GM12878 (cell line): ENCODE results near the gene TNRC6B. TPM values are rescaled to one million over a fixed set of nuclear protein-coding genes. Genes with fewer than 3 reads are reported as not detected.

ENCODE experiments used
- CBFB ChIP-seq: IDR thresholded peaks from 2 replicates; pipeline ENCODE4 v1.6.1; 2016; ENCODE audit warnings: antibody characterized with exemption, low read depth
- LARP7 ChIP-seq: fragments of 450-650 bp; IDR thresholded peaks from 2 replicates; pipeline ENCODE4 v1.6.1; 2017; ENCODE audit warnings: mild to moderate bottlenecking
- MEF2A ChIP-seq: IDR thresholded peaks from 2 replicates; pipeline ENCODE4 v1.6.1; 2011; ENCODE audit warnings: low read depth, mild to moderate bottlenecking, low read length, moderate library complexity; ENCODE audit not compliant: insufficient read depth
- MYC ChIP-seq: IDR thresholded peaks from 2 replicates; pipeline ENCODE4 v1.6.1; 2011; ENCODE audit warnings: mild to moderate bottlenecking, low read length, moderate library complexity, inconsistent platforms; ENCODE audit not compliant: insufficient read depth, insufficient replicate concordance, insufficient read length, severe bottlenecking
- NR2C2 ChIP-seq: IDR thresholded peaks from 2 replicates; pipeline ENCODE4 v1.6.1; 2011; ENCODE audit warnings: borderline replicate concordance, low read depth; ENCODE audit not compliant: control insufficient read depth, insufficient read length
- STAT3 ChIP-seq: IDR thresholded peaks from 2 replicates; pipeline ENCODE4 v1.6.1; 2011; ENCODE audit warnings: low read depth, low read length, improper control_type of control experiment
- YBX1 ChIP-seq: fragments of 450-650 bp; IDR thresholded peaks from 2 replicates; pipeline ENCODE4 v1.6.1; 2016; ENCODE audit warnings: antibody characterized with exemption
- polyA plus RNA-seq, 11 experiments: library from polyadenylated mRNA; depleted of rRNA in 4 of 11; unstranded in 6 of 11; stranded (reverse) in 5 of 11; fragments of >200 nt; fragmentation: Nextera tagmentation in 4 of 11; fragmentation: Illumina TruSeq in 1 of 11; extraction: Ambion mirVana in 4 of 11; extraction: Trizol in 1 of 11; gene quantifications; 1 replicate in 1 of 11; 2 replicates in 10 of 11; pipeline versions ENCODE4 v1.2.1 to v1.2.3, GENCODE V29; 2011 to 2016; ENCODE audit warnings: inconsistent platforms in 2 of 11, missing spikeins in 2 of 11, low read depth in 1 of 11
- total RNA-seq, 4 experiments: library from RNA; depleted of rRNA in 3 of 4; stranded (reverse); fragments of >200 nt in 3 of 4; fragmentation: Illumina TruSeq in 1 of 4; extraction: Trizol in 1 of 4; gene quantifications; 2 replicates each; pipeline versions ENCODE4 v1.2.1 to v1.2.3, GENCODE V29; 2013 to 2021
- TF ChIP-seq, protein P1 (sequence below): fragments of 450-650 bp; IDR thresholded peaks from 2 replicates; pipeline ENCODE4 v1.6.1; 2017; ENCODE audit warnings: mild to moderate bottlenecking, moderate library complexity
- TF ChIP-seq, protein P2 (sequence below): fragments of 450-650 bp; IDR thresholded peaks from 2 replicates; pipeline ENCODE4 v1.6.1; 2017; ENCODE audit warnings: low read depth, mild to moderate bottlenecking, moderate library complexity
- TF ChIP-seq, protein P3 (sequence below): fragments of 450-650 bp; IDR thresholded peaks from 2 replicates; pipeline ENCODE4 v1.6.1; 2017; ENCODE audit warnings: mild to moderate bottlenecking, moderate library complexity
- TF ChIP-seq, protein P4 (sequence below): fragments of 450-650 bp; IDR thresholded peaks from 2 replicates; pipeline ENCODE4 v1.6.1; 2017; ENCODE audit warnings: antibody characterized with exemption, mild to moderate bottlenecking, moderate library complexity

The TNRC6B gene
- total and polyA plus RNA-seq, 10 of the 15 experiments (the other 5 are each of a cell fraction or from before 2014, with no cell fraction given) = 3.6 to 32.8 (median 16.4) TPM

DNA sequence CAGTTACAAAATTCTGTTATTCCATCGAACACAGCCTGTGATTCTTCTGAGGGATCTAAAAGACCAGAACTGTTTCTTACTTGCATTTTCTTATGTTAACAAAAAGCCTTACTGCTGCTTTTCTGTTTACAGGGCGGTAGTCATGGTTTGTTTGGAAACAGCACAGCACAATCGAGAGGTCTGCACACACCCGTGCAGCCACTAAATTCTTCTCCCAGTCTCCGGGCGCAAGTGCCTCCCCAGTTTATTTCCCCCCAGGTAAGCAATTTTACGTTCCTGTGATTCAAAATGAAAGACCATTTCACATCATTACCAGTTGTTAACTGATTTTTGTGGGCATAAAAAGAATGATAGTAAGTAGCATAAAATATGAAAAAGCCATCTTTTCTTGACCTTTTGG, 107.8 kb downstream of the TNRC6B start (continued):
- TF ChIP-seq, protein P1, sequence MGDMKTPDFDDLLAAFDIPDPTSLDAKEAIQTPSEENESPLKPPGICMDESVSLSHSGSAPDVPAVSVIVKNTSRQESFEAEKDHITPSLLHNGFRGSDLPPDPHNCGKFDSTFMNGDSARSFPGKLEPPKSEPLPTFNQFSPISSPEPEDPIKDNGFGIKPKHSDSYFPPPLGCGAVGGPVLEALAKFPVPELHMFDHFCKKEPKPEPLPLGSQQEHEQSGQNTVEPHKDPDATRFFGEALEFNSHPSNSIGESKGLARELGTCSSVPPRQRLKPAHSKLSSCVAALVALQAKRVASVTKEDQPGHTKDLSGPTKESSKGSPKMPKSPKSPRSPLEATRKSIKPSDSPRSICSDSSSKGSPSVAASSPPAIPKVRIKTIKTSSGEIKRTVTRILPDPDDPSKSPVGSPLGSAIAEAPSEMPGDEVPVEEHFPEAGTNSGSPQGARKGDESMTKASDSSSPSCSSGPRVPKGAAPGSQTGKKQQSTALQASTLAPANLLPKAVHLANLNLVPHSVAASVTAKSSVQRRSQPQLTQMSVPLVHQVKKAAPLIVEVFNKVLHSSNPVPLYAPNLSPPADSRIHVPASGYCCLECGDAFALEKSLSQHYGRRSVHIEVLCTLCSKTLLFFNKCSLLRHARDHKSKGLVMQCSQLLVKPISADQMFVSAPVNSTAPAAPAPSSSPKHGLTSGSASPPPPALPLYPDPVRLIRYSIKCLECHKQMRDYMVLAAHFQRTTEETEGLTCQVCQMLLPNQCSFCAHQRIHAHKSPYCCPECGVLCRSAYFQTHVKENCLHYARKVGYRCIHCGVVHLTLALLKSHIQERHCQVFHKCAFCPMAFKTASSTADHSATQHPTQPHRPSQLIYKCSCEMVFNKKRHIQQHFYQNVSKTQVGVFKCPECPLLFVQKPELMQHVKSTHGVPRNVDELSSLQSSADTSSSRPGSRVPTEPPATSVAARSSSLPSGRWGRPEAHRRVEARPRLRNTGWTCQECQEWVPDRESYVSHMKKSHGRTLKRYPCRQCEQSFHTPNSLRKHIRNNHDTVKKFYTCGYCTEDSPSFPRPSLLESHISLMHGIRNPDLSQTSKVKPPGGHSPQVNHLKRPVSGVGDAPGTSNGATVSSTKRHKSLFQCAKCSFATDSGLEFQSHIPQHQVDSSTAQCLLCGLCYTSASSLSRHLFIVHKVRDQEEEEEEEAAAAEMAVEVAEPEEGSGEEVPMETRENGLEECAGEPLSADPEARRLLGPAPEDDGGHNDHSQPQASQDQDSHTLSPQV = no peak
- TF ChIP-seq, protein P2, sequence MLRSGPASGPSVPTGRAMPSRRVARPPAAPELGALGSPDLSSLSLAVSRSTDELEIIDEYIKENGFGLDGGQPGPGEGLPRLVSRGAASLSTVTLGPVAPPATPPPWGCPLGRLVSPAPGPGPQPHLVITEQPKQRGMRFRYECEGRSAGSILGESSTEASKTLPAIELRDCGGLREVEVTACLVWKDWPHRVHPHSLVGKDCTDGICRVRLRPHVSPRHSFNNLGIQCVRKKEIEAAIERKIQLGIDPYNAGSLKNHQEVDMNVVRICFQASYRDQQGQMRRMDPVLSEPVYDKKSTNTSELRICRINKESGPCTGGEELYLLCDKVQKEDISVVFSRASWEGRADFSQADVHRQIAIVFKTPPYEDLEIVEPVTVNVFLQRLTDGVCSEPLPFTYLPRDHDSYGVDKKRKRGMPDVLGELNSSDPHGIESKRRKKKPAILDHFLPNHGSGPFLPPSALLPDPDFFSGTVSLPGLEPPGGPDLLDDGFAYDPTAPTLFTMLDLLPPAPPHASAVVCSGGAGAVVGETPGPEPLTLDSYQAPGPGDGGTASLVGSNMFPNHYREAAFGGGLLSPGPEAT = no peak
- no peak for TF ChIP-seq CBFB
- TF ChIP-seq, protein P3, sequence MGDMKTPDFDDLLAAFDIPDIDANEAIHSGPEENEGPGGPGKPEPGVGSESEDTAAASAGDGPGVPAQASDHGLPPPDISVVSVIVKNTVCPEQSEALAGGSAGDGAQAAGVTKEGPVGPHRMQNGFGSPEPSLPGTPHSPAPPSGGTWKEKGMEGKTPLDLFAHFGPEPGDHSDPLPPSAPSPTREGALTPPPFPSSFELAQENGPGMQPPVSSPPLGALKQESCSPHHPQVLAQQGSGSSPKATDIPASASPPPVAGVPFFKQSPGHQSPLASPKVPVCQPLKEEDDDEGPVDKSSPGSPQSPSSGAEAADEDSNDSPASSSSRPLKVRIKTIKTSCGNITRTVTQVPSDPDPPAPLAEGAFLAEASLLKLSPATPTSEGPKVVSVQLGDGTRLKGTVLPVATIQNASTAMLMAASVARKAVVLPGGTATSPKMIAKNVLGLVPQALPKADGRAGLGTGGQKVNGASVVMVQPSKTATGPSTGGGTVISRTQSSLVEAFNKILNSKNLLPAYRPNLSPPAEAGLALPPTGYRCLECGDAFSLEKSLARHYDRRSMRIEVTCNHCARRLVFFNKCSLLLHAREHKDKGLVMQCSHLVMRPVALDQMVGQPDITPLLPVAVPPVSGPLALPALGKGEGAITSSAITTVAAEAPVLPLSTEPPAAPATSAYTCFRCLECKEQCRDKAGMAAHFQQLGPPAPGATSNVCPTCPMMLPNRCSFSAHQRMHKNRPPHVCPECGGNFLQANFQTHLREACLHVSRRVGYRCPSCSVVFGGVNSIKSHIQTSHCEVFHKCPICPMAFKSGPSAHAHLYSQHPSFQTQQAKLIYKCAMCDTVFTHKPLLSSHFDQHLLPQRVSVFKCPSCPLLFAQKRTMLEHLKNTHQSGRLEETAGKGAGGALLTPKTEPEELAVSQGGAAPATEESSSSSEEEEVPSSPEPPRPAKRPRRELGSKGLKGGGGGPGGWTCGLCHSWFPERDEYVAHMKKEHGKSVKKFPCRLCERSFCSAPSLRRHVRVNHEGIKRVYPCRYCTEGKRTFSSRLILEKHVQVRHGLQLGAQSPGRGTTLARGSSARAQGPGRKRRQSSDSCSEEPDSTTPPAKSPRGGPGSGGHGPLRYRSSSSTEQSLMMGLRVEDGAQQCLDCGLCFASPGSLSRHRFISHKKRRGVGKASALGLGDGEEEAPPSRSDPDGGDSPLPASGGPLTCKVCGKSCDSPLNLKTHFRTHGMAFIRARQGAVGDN = no peak
- TF ChIP-seq MEF2A = no peak
- no peak for TF ChIP-seq YBX1
- TF ChIP-seq STAT3 = no peak
- TF ChIP-seq LARP7 = no peak
- TF ChIP-seq, protein P4, sequence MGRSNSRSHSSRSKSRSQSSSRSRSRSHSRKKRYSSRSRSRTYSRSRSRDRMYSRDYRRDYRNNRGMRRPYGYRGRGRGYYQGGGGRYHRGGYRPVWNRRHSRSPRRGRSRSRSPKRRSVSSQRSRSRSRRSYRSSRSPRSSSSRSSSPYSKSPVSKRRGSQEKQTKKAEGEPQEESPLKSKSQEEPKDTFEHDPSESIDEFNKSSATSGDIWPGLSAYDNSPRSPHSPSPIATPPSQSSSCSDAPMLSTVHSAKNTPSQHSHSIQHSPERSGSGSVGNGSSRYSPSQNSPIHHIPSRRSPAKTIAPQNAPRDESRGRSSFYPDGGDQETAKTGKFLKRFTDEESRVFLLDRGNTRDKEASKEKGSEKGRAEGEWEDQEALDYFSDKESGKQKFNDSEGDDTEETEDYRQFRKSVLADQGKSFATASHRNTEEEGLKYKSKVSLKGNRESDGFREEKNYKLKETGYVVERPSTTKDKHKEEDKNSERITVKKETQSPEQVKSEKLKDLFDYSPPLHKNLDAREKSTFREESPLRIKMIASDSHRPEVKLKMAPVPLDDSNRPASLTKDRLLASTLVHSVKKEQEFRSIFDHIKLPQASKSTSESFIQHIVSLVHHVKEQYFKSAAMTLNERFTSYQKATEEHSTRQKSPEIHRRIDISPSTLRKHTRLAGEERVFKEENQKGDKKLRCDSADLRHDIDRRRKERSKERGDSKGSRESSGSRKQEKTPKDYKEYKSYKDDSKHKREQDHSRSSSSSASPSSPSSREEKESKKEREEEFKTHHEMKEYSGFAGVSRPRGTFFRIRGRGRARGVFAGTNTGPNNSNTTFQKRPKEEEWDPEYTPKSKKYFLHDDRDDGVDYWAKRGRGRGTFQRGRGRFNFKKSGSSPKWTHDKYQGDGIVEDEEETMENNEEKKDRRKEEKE = no peak
- TF ChIP-seq NR2C2 = no peak
- TF ChIP-seq MYC = no peak
- TF ChIP-seq, all 136 proteins: peak for 0
